Spleen (tissue), 11 donors: ENCODE measurements around the gene FGFR2. TPM values are rescaled to one million over a fixed set of nuclear protein-coding genes. Genes with fewer than 3 reads are reported as not detected.

ENCODE experiments used
- DNase-seq: peaks from one replicate; pipeline ENCODE4 v3.0.0-alpha.2; 2020
- H3K27ac ChIP-seq, 8 donors: fragments of 200-600 bp; sonication (generic) in 7 of 8; 1 replicate in 4 of 8; 2 replicates in 4 of 8; pipeline versions ENCODE4 v1.5.0 to v1.8.0; 2016 to 2021; ENCODE audit warnings: inconsistent platforms in 4 of 8, mild to moderate bottlenecking in 4 of 8, moderate library complexity in 1 of 8
- H3K27me3 ChIP-seq, 7 donors: fragments of 200-600 bp; sonication (generic) in 6 of 7; replicated peaks in 1 of 7; 1 replicate in 4 of 7; 2 replicates in 3 of 7; pipeline versions ENCODE4 v1.5.0 to v1.8.0; 2016 to 2021; ENCODE audit warnings: inconsistent platforms in 3 of 7, mild to moderate bottlenecking in 1 of 7
- H3K36me3 ChIP-seq, 6 donors: fragments of 200-600 bp; sonication (generic) in 5 of 6; 1 replicate in 4 of 6; 2 replicates in 2 of 6; pipeline versions ENCODE4 v1.5.0 to v1.8.0; 2016 to 2021; ENCODE audit warnings: inconsistent platforms in 2 of 6
- H3K4me1 ChIP-seq, 6 donors: fragments of 200-600 bp; sonication (generic) in 5 of 6; 1 replicate in 3 of 6; 2 replicates in 3 of 6; pipeline versions ENCODE4 v1.5.0 to v1.8.0; 2016 to 2021; ENCODE audit warnings: inconsistent platforms in 3 of 6
- H3K4me3 ChIP-seq, 8 donors: fragments of 200-600 bp; sonication (generic) in 7 of 8; 1 replicate in 4 of 8; 2 replicates in 4 of 8; pipeline versions ENCODE4 v1.5.0 to v1.8.0; 2016 to 2021; ENCODE audit warnings: inconsistent platforms in 4 of 8, mild to moderate bottlenecking in 4 of 8, moderate library complexity in 2 of 8
- H3K9me3 ChIP-seq, 8 donors: fragments of 200-600 bp; sonication (generic) in 7 of 8; 1 replicate in 4 of 8; 2 replicates in 4 of 8; pipeline versions ENCODE4 v1.5.0 to v1.8.0; 2016 to 2021; ENCODE audit warnings: inconsistent platforms in 4 of 8
- POLR2A ChIP-seq, 3 donors: fragments of 450-650 bp; IDR thresholded peaks; one replicate each; pipeline ENCODE4 v1.5.1; 2017; ENCODE audit warnings: antibody characterized with exemption in 3 of 3, mild to moderate bottlenecking in 1 of 3
- POLR2AphosphoS5 ChIP-seq, 3 donors: sonication (generic); formaldehyde crosslinking; IDR thresholded peaks; one replicate each; pipeline ENCODE4 v1.5.1; 2017; ENCODE audit warnings: antibody characterized with exemption in 3 of 3
- WGBS, 5 donors: extraction: QIAGEN DNeasy Blood & Tissue Kit in 3 of 5; methylation state at CpG; one replicate each; pipeline versions ENCODE4 v1.1.5 to v1.1.7; 2013 to 2018; 5-methylcytosine and 5-hydroxymethylcytosine counted together
- intact Hi-C: fragments of 100-400 bp; cut with DNase I; formaldehyde crosslinking; loops from one replicate; pipeline ENCODE4 v1.15.0; 2023; ENCODE audit warnings: low total_unique reads
- polyA plus RNA-seq, 3 donors: library from polyadenylated mRNA; stranded (reverse); fragments of 200-250 nt; gene quantifications; one replicate each; pipeline ENCODE4 v1.2.1, GENCODE V29; 2013
- total RNA-seq, 7 donors: library from RNA; depleted of rRNA in 3 of 7; stranded (reverse); fragments of >200 nt in 3 of 7; fragmentation: NEBNext Ultra II Directional in 4 of 7; extraction: Animal tissue kit (Norgen Biotek cat#: 25700) in 4 of 7; gene quantifications; one replicate each; pipeline versions ENCODE4 v1.1.0 to v1.2.1, GENCODE V29; 2016 to 2021
- TF ChIP-seq, protein P1 (sequence below), 11 experiments: fragments of 200-600 bp in 7 of 11; fragments of 450-650 bp in 4 of 11; sonication (generic) in 4 of 11; IDR thresholded peaks in 8 of 11; conservative IDR thresholded peaks in 3 of 11; 1 replicate in 7 of 11; 2 replicates in 4 of 11; pipeline versions ENCODE4 v1.4.0 to v1.8.0; 2016 to 2021; ENCODE audit warnings: antibody characterized with exemption in 11 of 11, inconsistent platforms in 4 of 11, mild to moderate bottlenecking in 1 of 11
- donor health status: healthy with polysubstance abuse.
- donor health status: DM: no; HTN: no; CAD: no; lungs with moderate emphysema.
- donor health status: DM: no; HTN: no; CAD: no.
- donor health status: Bipolar disorder and iron deficiency.
- donor health status: healthy.
- donor health status: DM: no; HTN: no; CAD: no.
- donor health status: DM: yes; HTN: yes; CAD: no.

Gene FGFR2
- total and polyA plus RNA-seq, 10 donors = 0.24 to 1.8 (median 0.91) TPM

DNA sequence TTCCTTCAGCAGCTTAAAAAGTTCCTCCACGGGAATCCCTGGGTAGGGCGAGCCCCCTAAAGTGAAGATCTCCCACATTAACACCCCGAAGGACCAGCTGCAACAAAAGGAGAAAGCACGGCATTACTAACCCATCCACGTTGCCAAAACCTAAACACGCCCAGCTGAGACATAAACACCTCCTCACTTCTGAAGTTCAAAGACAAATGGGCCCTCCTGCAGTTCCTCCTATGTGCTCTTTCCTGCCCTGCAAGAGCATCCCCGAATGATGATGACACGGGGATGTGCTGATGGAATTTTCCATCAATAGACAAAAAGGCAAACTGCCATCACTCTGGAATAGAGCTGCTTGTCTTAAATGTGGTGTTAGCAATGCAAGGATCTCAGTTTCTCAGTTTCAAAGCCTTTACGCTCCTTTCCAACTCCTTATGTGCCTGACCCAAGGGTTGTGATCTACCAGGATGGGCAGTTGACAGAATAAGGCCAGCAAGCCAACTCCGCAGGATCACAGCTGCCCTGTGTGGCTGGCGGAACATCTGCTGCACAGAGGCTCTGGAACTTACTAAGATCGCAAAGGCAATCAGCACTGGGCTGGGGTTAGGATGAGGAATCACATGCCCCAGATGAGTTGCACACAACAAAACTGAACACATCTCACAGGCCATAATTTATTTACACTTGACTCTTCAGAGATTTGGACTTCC is 112.7 kb downstream of the FGFR2 start:
- TF ChIP-seq, protein P1, sequence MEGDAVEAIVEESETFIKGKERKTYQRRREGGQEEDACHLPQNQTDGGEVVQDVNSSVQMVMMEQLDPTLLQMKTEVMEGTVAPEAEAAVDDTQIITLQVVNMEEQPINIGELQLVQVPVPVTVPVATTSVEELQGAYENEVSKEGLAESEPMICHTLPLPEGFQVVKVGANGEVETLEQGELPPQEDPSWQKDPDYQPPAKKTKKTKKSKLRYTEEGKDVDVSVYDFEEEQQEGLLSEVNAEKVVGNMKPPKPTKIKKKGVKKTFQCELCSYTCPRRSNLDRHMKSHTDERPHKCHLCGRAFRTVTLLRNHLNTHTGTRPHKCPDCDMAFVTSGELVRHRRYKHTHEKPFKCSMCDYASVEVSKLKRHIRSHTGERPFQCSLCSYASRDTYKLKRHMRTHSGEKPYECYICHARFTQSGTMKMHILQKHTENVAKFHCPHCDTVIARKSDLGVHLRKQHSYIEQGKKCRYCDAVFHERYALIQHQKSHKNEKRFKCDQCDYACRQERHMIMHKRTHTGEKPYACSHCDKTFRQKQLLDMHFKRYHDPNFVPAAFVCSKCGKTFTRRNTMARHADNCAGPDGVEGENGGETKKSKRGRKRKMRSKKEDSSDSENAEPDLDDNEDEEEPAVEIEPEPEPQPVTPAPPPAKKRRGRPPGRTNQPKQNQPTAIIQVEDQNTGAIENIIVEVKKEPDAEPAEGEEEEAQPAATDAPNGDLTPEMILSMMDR (IDR thresholded peaks at IDR 0.05 in 8 of 11, conservative IDR thresholded peaks at IDR 0.05 in 3 of 11) = no peak
- TF ChIP-seq POLR2AphosphoS5 (IDR thresholded peaks at IDR 0.05) = no peak
- TF ChIP-seq POLR2A (IDR thresholded peaks at IDR 0.05) = no peak
- no peaks in the 10 kb centered on the region for H3K36me3 ChIP-seq
- H3K27ac ChIP-seq = no peak overlapping the region
- intact Hi-C loops = no loop called here
- no peaks in the 10 kb centered on the region for H3K9me3 ChIP-seq
- no peaks in the 10 kb centered on the region for H3K4me1 ChIP-seq
- H3K27me3 ChIP-seq = no peaks in the 10 kb centered on the region
- no peak for DNase-seq
- no peak overlapping the region for H3K4me3 ChIP-seq
- WGBS, 5 donors = 76 to 85% (median 84%) methylated on average over 12 of the region's 12 CpGs

DNA sequence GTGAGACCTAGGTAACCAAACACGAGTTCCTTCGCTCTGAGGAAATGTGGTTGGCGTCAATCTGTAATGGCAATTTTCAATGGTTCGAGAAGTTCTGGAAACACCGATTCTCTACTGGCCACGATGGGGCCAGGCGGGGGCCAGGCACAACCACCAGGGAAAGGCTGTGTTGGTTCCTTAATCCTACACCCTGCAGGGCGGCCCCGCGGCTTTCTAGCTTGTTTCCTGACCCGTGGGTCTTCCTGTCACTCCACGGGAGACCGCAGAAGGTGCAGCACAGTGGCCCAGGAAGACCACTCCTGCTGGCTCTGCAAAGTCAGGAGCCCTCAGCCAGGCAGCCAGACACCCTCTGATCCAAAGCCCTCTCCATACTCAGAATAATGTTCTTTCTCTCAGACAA is 113.4 kb downstream of the FGFR2 start:
- no peak for TF ChIP-seq POLR2A (IDR thresholded peaks at IDR 0.05)
- no peak for TF ChIP-seq POLR2AphosphoS5 (IDR thresholded peaks at IDR 0.05)
- TF ChIP-seq, protein P1 (IDR thresholded peaks at IDR 0.05 in 8 of 11, conservative IDR thresholded peaks at IDR 0.05 in 3 of 11) = no peak
- intact Hi-C loops = no loop called here
- WGBS, 5 donors = 41 to 73% (median 56%) methylated on average over 13 of the region's 13 CpGs
- H3K4me1 ChIP-seq = no peaks in the 10 kb centered on the region
- H3K36me3 ChIP-seq = no peaks in the 10 kb centered on the region
- DNase-seq = no peak
- no peak overlapping the region for H3K27ac ChIP-seq
- H3K27me3 ChIP-seq = no peaks in the 10 kb centered on the region
- no peaks in the 10 kb centered on the region for H3K9me3 ChIP-seq
- no peak overlapping the region for H3K4me3 ChIP-seq

DNA sequence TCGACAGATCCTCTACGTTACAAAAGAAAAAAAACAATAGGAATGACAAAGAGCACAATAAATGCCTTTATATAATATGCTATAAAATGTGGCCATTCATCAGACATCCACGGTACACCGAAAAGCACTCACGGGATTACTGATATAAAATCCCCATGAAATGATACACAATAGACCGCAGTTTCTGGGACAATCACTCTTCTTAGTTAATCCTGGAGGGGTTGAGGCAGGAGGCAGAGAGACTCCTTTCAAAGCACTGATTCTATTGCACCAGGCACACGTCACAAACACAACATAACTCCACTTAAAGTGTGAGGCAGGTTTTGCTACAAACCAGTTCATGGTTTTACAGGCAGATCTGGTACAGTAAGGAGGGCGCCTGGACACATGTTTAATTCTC is 113.8 kb downstream of the FGFR2 start:
- Histone ChIP-seq H3K27ac (no peak overlapping the region), H3K9me3 (no peaks in the 10 kb centered on the region), H3K27me3 (no peaks in the 10 kb centered on the region), H3K36me3 (no peaks in the 10 kb centered on the region), H3K4me1 (no peaks in the 10 kb centered on the region), H3K4me3 (no peak overlapping the region)
- no peak for TF ChIP-seq POLR2A (IDR thresholded peaks at IDR 0.05)
- TF ChIP-seq, protein P1 (IDR thresholded peaks at IDR 0.05 in 8 of 11, conservative IDR thresholded peaks at IDR 0.05 in 3 of 11) = no peak
- WGBS, 5 donors = 52 to 73% (median 60%) methylated on average over 8 of the region's 8 CpGs
- no peak for DNase-seq
- intact Hi-C loops = no loop called here

DNA sequence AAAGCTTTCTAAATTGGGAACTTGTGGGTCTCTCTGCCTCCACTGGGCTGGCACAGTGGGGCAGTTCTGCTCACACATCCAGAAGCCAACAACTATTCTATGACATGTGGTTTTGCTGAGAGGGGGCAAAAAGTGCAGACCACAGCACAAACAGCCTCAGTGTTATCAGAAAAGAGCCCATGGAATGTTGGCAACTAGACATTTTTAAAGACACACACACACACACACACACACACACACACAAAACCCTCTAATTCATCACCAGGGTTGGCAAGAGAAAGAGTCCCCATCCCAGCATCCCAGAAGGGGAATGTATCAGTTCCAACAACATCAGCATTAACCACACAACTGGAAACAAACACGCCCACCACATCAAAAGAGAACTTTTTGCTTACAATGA is 117.1 kb downstream of the FGFR2 start:
- DNase-seq = no peak
- Histone ChIP-seq H3K9me3 (no peaks in the 10 kb centered on the region), H3K27me3 (no peaks in the 10 kb centered on the region), H3K27ac (no peak overlapping the region), H3K36me3 (no peaks in the 10 kb centered on the region), H3K4me1 (no peaks in the 10 kb centered on the region), H3K4me3 (no peak overlapping the region)
- 84 to 94% (median 92%) methylated on average over 1 of the region's 1 CpG for WGBS, 5 donors
- intact Hi-C loops = no loop called here
- TF ChIP-seq, protein P1 (IDR thresholded peaks at IDR 0.05 in 8 of 11, conservative IDR thresholded peaks at IDR 0.05 in 3 of 11) = no peak
- TF ChIP-seq POLR2A (IDR thresholded peaks at IDR 0.05) (no peak), POLR2AphosphoS5 (IDR thresholded peaks at IDR 0.05) (no peak)
